Measurements from ENCODE around the gene ISM2.

DNA sequence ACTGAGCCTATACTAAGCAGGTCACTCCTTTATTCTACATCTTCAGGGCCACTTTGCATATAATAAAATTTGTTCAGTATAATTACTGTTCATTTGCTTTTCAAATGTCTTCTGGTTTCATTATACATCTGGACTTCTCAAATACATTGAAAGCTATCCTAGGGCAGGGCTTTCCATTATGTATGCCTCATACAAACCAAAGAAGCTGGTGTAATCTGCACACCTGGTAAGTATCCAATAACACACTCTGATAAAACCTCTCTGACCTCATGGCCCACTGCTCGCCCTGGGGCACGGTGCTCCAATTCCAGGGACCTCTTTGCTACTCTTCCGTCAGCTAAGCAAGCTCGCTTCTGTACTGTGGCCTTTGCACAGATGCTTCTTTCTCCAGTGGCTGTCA is 21.9 kb upstream of the ISM2 start:
- TF ChIP-seq, protein P1, sequence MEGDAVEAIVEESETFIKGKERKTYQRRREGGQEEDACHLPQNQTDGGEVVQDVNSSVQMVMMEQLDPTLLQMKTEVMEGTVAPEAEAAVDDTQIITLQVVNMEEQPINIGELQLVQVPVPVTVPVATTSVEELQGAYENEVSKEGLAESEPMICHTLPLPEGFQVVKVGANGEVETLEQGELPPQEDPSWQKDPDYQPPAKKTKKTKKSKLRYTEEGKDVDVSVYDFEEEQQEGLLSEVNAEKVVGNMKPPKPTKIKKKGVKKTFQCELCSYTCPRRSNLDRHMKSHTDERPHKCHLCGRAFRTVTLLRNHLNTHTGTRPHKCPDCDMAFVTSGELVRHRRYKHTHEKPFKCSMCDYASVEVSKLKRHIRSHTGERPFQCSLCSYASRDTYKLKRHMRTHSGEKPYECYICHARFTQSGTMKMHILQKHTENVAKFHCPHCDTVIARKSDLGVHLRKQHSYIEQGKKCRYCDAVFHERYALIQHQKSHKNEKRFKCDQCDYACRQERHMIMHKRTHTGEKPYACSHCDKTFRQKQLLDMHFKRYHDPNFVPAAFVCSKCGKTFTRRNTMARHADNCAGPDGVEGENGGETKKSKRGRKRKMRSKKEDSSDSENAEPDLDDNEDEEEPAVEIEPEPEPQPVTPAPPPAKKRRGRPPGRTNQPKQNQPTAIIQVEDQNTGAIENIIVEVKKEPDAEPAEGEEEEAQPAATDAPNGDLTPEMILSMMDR (IDR thresholded peaks at IDR 0.05) = no peak
- no peak for TF ChIP-seq POLR2A (IDR thresholded peaks at IDR 0.05)

Data from sigmoid colon (tissue), 3 donors.